ENCODE measurements around the gene RNF135.
"Not testable (repeated sequence)": the region's sequence is repeated elsewhere in the genome, so short reads cannot be mapped to it uniquely, and the experiment has no call there.

Gene RNF135

GRCh38 chr17:31042378-31042777 is 71.5 kb downstream of the RNF135 start:
- not testable (repeated sequence) for H4K20me1 ChIP-seq (ENCODE audit: insufficient read depth, low read length); H3K9ac ChIP-seq (ENCODE audit: low read length); H3K4me3 ChIP-seq (ENCODE audit: low read length); H3K27me3 ChIP-seq (ENCODE audit: low read depth, low read length); H3K36me3 ChIP-seq (replicated peaks; ENCODE audit: low read depth, low read length); H2AFZ ChIP-seq (ENCODE audit: low read depth, low read length); H3K4me1 ChIP-seq (ENCODE audit: low read length); H3K79me2 ChIP-seq (ENCODE audit: low read length); H3K9me3 ChIP-seq (ENCODE audit: insufficient read depth, low read length); H3K27ac ChIP-seq (ENCODE audit: low read length); H3K4me2 ChIP-seq (ENCODE audit: low read length)

- not testable (repeated sequence) for H3K36me3 ChIP-seq (replicated peaks; ENCODE audit: low read depth, low read length); H3K79me2 ChIP-seq (ENCODE audit: low read length); H3K4me1 ChIP-seq (ENCODE audit: low read length); H3K4me2 ChIP-seq (ENCODE audit: low read length); H2AFZ ChIP-seq (ENCODE audit: low read depth, low read length); H3K9me3 ChIP-seq (ENCODE audit: insufficient read depth, low read length); H3K9ac ChIP-seq (ENCODE audit: low read length); H4K20me1 ChIP-seq (ENCODE audit: insufficient read depth, low read length); H3K4me3 ChIP-seq (ENCODE audit: low read length); H3K27me3 ChIP-seq (ENCODE audit: low read depth, low read length); H3K27ac ChIP-seq (ENCODE audit: low read length)
Observed at GRCh38 chr17:31046856-31047425, 76.1 kb downstream of the RNF135 start.

GRCh38 chr17:31048142-31048541 is 77.3 kb downstream of the RNF135 start:
- H3K9ac ChIP-seq (ENCODE audit: low read length): no peak overlapping the region
- no peaks in the 10 kb centered on the region for H3K36me3 ChIP-seq (replicated peaks; ENCODE audit: low read depth, low read length)
- peaks cover 9% of the 10 kb centered on the region for H3K4me1 ChIP-seq (ENCODE audit: low read length)
- H3K9me3 ChIP-seq (ENCODE audit: insufficient read depth, low read length): no peaks in the 10 kb centered on the region
- no peaks in the 10 kb centered on the region for H3K79me2 ChIP-seq (ENCODE audit: low read length)
- no peak overlapping the region for H3K4me3 ChIP-seq (ENCODE audit: low read length)
- H3K27ac ChIP-seq (ENCODE audit: low read length): no peak overlapping the region
- no peak overlapping the region for H3K4me2 ChIP-seq (ENCODE audit: low read length)
- no peaks in the 10 kb centered on the region for H4K20me1 ChIP-seq (ENCODE audit: insufficient read depth, low read length)
- TF ChIP-seq EZH2phosphoT487 (IDR thresholded peaks at IDR 0.05; ENCODE audit: low read depth) (no peak), CTCF (IDR thresholded peaks at IDR 0.05; ENCODE audit: low read depth, low read length) (no peak)
- no peak overlapping the region for H2AFZ ChIP-seq (ENCODE audit: low read depth, low read length)
- H3K27me3 ChIP-seq (ENCODE audit: low read depth, low read length): no peaks in the 10 kb centered on the region

GRCh38 chr17:31048780-31049179 is 77.9 kb downstream of the RNF135 start:
- no peak overlapping the region for H2AFZ ChIP-seq (ENCODE audit: low read depth, low read length)
- no peak for TF ChIP-seq CTCF (IDR thresholded peaks at IDR 0.05; ENCODE audit: low read depth, low read length)
- TF ChIP-seq EZH2phosphoT487 (IDR thresholded peaks at IDR 0.05; ENCODE audit: low read depth): no peak
- H3K4me3 ChIP-seq (ENCODE audit: low read length): no peak overlapping the region
- no peaks in the 10 kb centered on the region for H3K79me2 ChIP-seq (ENCODE audit: low read length)
- no peaks in the 10 kb centered on the region for H3K27me3 ChIP-seq (ENCODE audit: low read depth, low read length)
- no peaks in the 10 kb centered on the region for H3K9me3 ChIP-seq (ENCODE audit: insufficient read depth, low read length)
- no peak overlapping the region for H3K9ac ChIP-seq (ENCODE audit: low read length)
- H3K4me2 ChIP-seq (ENCODE audit: low read length): no peak overlapping the region
- no peaks in the 10 kb centered on the region for H4K20me1 ChIP-seq (ENCODE audit: insufficient read depth, low read length)
- peaks cover 9% of the 10 kb centered on the region for H3K4me1 ChIP-seq (ENCODE audit: low read length)
- H3K36me3 ChIP-seq (replicated peaks; ENCODE audit: low read depth, low read length): no peaks in the 10 kb centered on the region
- no peak overlapping the region for H3K27ac ChIP-seq (ENCODE audit: low read length)
